Measurements from ENCODE around the gene ZP4.
A peak's percentile ranks its signal among the peaks of the same experiment; 100 is the strongest.
"Not testable (repeated sequence)": the region's sequence is repeated elsewhere in the genome, so short reads cannot be mapped to it uniquely, and the experiment has no call there.

The ZP4 gene

DNA sequence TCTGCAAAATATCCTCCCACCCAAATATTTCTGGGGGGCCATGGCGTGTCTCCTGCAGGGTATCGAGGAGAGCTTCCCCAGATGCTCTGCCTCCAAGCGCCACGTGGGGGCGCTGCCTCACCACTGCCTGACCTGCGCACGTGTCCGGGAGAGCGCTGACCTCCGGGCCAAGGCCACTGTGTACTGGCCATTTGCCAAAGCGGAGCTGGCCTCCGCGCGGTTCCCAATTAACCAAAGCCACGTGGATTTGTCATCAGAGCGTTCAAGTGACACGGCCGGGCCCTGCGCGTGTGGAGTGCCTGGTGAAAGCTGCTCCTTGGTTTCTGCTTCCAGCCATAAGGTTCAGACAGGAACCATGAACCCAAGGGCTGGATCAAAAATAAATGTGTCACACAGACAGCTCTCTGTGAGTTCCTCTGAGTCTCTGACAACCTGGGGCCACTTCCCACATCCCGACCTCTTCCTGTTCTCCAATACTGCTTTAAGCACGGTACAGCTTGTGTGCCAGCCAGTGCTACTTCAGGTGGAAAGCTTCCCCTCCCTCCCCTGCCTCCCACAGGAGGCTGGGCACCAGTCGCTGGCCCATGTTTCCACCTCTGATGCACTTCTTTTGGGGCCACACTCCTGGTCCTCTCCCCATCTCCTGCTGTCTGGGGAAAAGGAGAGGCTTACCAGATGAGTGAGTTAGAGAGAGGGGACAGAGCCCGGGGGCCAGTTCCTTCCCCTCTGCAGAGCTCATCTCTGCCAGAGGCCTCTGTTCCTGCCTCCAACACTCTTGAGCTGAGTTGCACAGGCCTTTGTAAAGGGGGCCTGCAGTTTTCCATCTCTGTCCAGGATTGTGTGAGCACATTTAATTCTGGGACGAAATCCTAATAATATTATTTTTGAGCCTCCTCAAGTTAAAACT, 26.1 kb downstream of the ZP4 start:
- DNase-seq (peak; percentile 29), ATAC-seq (no peak)
- Mint-ChIP-seq H3K36me3 (ENCODE audit: low read depth) (no peaks in the 10 kb centered on the region), H3K27me3 (peaks cover 6% of the 10 kb centered on the region), H3K4me3 (no peak overlapping the region), H3K4me1 (no peaks in the 10 kb centered on the region), H3K9me3 (no peaks in the 10 kb centered on the region), H3K27ac (no peak overlapping the region)

DNA sequence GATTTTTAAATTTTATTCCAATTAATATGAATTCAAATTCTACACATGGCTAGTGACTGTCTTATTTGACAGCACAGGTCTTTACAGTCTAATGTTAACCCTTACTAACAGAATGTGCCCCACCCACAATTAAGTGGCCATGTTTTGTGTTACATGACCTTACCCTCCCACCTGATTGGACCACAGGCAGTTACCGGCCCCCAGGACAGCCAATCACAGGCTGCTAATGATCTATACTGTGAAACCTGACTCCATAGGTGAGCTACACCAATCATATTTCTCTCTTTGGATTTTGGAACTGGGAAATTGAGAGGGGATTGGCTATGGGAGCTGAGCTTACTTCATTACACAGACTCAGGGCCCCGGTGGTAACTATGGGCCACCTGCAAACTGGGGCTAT, 27.5 kb downstream of the ZP4 start:
- Mint-ChIP-seq H3K4me1 (no peaks in the 10 kb centered on the region), H3K9me3 (no peaks in the 10 kb centered on the region), H3K27me3 (peaks cover 6% of the 10 kb centered on the region), H3K4me3 (no peak overlapping the region), H3K27ac (no peak overlapping the region), H3K36me3 (ENCODE audit: low read depth) (no peaks in the 10 kb centered on the region)
- DNase-seq = no peak
- no peak for ATAC-seq

DNA sequence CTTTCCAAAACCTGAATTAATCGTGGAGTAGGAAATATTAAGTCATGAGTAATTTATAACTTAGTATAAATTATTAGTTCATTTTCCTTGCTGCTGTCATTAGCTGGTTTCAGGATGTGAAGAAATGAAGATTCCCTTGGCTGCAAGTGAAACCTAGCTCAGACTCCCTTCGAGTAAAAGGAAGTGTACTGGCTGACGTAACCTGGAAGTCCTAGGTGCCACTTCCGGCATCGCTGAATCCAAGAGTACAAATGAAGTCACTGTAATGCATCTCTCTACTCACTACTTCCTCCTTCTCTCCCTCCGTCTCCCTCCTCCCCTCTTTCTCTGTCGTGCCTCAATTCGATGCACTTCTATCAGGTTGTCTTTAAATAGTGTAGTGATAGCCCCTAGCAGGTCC, 28.8 kb downstream of the ZP4 start:
- Mint-ChIP-seq H3K4me1 (no peaks in the 10 kb centered on the region), H3K4me3 (no peak overlapping the region), H3K9me3 (no peaks in the 10 kb centered on the region), H3K36me3 (ENCODE audit: low read depth) (no peaks in the 10 kb centered on the region), H3K27me3 (peaks cover 6% of the 10 kb centered on the region), H3K27ac (no peak overlapping the region)
- DNase-seq (no peak), ATAC-seq (no peak)

DNA sequence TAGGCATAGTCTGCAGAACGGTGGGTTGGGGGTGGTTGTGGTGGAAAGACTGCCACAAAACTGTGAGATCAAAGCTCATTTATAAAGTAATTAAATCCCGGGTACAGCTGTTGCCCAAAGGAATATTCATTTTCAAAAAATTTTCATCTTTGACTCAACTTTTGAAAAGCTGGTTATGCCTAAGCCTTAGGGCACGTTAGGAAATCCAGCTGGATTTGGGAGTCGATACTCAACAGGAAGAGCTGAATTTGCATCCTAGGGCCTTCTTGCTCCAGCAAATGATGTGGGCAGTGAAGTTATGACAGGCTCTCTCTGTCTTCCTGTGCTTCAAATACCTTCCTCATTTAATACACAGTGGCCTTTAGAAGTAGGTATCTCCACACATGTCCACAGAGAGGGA, 31.7 kb downstream of the ZP4 start:
- Mint-ChIP-seq H3K4me3 (no peak overlapping the region), H3K27me3 (peaks cover 1% of the 10 kb centered on the region), H3K4me1 (no peaks in the 10 kb centered on the region), H3K36me3 (ENCODE audit: low read depth) (no peaks in the 10 kb centered on the region), H3K9me3 (no peaks in the 10 kb centered on the region), H3K27ac (no peak overlapping the region)
- DNase-seq (no peak), ATAC-seq (no peak)

DNA sequence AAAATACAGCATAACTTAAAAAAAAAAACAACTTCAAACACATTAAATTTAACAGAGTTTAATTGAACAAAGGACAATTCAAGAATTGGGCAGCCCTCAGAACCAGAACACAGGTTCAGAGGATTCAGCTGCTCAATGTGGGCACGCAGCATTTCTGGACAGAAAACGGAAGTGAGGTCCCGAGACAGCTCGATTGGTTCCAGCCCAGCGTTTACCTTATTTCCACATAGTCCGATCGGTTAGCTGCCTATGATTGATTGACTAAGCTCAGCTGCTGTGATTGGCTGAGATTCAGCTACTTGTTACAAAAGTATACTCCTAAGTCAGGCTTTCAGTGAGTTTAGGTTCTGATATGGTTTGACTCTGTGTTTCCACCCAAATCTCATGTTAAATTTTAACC, 33.3 kb downstream of the ZP4 start:
- H3K36me3 Mint-ChIP-seq (ENCODE audit: low read depth) = no peaks in the 10 kb centered on the region
- H3K27ac Mint-ChIP-seq = no peak overlapping the region
- ATAC-seq (no peak), DNase-seq (no peak)
- H3K27me3 Mint-ChIP-seq = peaks cover 1% of the 10 kb centered on the region
- H3K4me1 Mint-ChIP-seq = no peaks in the 10 kb centered on the region
- no peaks in the 10 kb centered on the region for H3K9me3 Mint-ChIP-seq
- no peak overlapping the region for H3K4me3 Mint-ChIP-seq

DNA sequence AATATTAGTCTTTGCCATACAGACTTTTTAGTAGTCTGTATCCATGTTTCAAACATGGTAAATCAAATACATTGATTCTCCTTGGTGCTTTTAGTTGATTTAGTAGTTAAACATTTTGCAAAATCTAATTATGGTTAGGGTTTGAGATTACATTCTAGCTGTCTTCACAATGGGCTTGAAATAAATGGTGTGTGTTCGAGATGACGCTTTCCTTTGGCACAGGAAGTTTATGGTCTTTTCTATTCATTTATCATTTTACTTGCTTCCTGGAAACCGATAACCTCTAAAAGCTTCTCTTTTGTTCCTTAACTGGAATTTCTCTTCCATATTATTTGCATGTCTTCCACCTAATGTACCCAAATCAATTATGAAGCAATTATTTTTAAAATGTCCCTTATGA, 38.4 kb downstream of the ZP4 start:
- DNase-seq (no peak), ATAC-seq (no peak)
- Mint-ChIP-seq H3K9me3 (peaks cover 5% of the 10 kb centered on the region), H3K27ac (no peak overlapping the region), H3K4me1 (no peaks in the 10 kb centered on the region), H3K4me3 (no peak overlapping the region), H3K27me3 (no peaks in the 10 kb centered on the region), H3K36me3 (ENCODE audit: low read depth) (no peaks in the 10 kb centered on the region)

DNA sequence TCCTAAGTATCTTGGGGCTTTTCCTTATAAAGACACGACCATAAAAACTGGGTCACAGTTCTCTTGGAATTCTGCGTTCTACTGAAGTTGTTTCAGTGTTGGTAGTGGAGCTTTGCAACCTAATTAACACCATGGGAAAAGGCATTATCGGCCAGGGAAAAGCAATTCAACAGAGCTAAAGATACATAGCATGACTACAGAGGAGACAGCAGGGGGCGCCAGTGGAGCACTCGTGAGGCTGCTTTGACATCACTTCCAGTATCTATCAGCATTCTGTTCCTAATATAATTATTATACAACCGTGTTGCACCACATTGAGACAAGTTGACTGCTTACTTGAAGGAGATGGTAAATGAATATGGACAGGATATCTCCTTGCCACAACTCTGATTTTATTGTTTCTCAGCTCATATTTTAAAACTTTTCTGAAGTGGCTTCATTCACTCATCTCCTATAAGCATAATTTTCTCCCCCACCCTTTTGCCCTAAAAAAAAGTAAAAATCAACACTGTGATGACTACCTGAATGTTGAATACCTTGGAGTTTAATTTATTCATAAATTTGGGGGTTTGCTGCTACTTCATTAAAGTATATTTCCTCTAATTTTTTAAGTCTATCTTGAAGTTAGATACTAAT, 39.4 kb downstream of the ZP4 start:
- no peaks in the 10 kb centered on the region for H3K27me3 Mint-ChIP-seq
- H3K27ac Mint-ChIP-seq = no peak overlapping the region
- no peaks in the 10 kb centered on the region for H3K36me3 Mint-ChIP-seq (ENCODE audit: low read depth)
- H3K9me3 Mint-ChIP-seq = peaks cover 9% of the 10 kb centered on the region
- ATAC-seq (no peak), DNase-seq (peak; percentile 36)
- H3K4me1 Mint-ChIP-seq = no peaks in the 10 kb centered on the region
- no peak overlapping the region for H3K4me3 Mint-ChIP-seq

DNA sequence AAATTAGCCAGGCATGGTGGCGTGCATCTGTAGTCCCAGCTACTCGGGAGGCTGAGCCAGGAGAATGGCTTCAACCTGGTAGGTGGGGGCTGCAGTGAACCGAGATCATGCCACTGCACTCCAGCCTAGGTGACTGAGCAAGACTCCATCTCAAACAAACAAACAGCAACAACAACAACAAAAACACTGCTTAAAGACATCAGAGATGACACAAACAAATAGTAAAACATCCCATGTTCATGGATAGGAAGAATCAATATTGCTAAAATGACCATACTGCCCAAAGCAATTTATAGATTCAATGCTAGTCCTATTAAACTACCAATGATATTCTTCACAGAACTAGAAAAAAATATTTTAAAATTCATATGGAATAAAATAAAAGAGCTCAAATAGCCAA, 47.2 kb downstream of the ZP4 start:
- H3K27ac Mint-ChIP-seq; DNase-seq; H3K36me3 Mint-ChIP-seq (ENCODE audit: low read depth); H3K9me3 Mint-ChIP-seq; H3K4me1 Mint-ChIP-seq; H3K4me3 Mint-ChIP-seq; ATAC-seq; H3K27me3 Mint-ChIP-seq: not testable (repeated sequence)

DNA sequence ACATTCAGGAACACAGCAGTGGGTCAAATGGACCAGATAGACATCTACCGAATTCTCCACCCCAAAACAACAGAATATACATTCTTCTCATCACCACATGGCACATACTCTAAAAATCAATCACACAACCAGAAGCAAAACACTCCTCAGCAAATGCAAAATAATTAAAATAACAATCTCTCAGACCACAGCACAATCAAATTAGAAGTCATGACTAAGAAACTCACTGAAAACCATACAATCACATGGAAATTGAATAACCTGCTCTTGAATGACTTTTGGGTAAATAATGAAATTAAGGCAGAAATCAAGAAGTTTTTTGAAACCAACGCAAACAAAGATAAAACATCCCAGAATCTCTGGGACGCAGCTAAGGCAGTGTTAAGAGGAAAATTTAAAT, 49.2 kb downstream of the ZP4 start:
- H3K9me3 Mint-ChIP-seq = no peaks in the 10 kb centered on the region
- no peaks in the 10 kb centered on the region for H3K4me1 Mint-ChIP-seq
- H3K4me3 Mint-ChIP-seq = no peak overlapping the region

DNA sequence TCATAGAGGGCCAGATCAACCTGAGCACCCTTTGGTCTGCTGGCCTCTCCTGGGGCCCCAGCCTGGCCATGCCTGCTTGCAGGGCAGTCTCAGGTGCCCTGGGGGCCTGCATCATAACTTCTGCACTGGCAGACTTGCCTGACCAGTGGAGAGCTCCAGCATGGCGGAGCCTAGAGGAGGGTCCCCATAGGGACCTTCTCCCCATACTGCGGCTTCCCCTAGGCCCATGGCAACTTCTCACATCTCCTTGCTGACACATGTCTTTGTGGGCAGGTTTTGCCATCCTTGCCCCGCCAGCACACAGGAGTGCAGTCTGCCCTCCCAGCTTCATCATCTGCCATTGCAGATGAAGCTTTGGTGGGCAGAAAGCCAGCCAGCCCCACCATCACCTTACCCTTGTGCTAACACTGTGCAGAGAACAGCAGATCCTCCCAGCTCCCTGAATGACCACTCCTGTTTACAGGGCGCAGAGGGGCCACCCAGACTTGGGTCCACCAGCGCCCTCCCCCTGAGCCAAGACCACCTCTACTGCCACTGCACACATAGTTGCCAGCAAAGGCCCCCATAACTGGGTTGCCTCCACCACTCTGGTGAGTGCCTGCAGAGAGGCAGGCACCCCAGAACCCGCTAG, 51.7 kb downstream of the ZP4 start:
- no peaks in the 10 kb centered on the region for H3K36me3 Mint-ChIP-seq (ENCODE audit: low read depth)
- no peak overlapping the region for H3K27ac Mint-ChIP-seq
- H3K9me3 Mint-ChIP-seq = no peaks in the 10 kb centered on the region
- ATAC-seq = no peak
- no peak overlapping the region for H3K4me3 Mint-ChIP-seq
- DNase-seq = no peak
- no peaks in the 10 kb centered on the region for H3K4me1 Mint-ChIP-seq
- H3K27me3 Mint-ChIP-seq = no peaks in the 10 kb centered on the region

More for the DNA sequence above, 49.2 kb downstream of the ZP4 start:
- no peak for DNase-seq
- Mint-ChIP-seq H3K36me3 (ENCODE audit: low read depth) (no peaks in the 10 kb centered on the region), H3K27me3 (no peaks in the 10 kb centered on the region), H3K27ac (no peak overlapping the region)
- ATAC-seq = no peak

DNA sequence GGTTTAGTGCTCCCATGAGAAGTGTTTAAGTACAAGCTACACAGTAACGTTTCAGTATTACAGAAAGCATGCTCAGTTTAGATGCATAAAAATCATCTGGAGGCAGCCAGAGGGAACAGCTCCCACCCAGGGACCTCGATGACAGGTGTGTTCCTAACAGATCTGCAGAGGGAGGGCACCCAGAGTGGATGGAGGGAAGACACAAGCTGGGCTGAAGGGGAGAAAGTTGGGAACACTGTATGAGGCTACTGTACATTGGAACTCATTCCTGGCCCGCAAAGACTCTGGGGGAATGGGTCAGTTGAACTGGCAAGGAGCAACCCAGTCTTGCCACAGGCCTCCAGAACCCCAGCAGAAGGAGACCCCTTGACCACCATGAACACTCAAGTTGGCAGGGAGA, 52.4 kb downstream of the ZP4 start:
- Mint-ChIP-seq H3K4me1 (no peaks in the 10 kb centered on the region), H3K27me3 (no peaks in the 10 kb centered on the region), H3K27ac (no peak overlapping the region), H3K9me3 (no peaks in the 10 kb centered on the region), H3K4me3 (no peak overlapping the region), H3K36me3 (ENCODE audit: low read depth) (no peaks in the 10 kb centered on the region)
- DNase-seq = no peak
- no peak for ATAC-seq

DNA sequence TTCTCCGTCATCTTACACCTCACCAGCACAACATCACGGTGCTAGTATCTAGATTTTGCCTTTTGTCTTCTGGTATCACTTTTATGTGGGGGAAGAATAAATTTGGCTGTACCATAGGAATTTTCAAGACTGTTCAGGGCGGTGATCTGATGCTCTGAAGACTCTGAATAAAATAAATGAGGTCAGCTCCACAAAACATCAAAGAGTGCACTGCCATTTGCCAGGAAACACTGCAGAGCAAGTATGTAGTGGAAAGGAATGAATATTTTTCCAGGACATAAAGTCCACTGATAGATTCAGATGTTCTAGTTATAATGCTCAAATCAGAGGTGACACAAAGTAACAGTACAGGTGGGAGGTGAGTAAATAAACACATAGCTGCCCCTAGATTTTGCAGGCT, 56.3 kb downstream of the ZP4 start:
- no peak for ATAC-seq
- Mint-ChIP-seq H3K27ac (no peak overlapping the region), H3K4me1 (no peaks in the 10 kb centered on the region), H3K36me3 (ENCODE audit: low read depth) (no peaks in the 10 kb centered on the region), H3K4me3 (no peak overlapping the region), H3K27me3 (no peaks in the 10 kb centered on the region), H3K9me3 (no peaks in the 10 kb centered on the region)
- no peak for DNase-seq

DNA sequence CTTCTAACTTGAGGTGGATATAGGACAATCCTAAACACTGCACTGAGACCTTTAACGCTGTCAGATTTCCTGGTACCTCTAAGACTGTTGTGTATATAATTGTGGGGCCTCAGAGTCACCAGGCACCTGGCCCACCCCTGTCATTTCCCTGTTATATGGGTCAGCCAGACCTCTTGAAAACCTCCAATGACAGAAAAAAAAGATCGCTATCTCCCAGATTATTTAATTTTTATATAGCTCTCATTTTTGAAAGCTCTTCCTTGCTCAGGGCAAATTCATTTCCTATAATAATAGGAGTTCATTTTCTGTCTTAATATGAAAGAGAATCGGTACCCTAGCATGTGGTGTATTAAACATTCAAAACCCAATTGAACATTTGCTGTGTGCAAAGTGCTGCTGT, 56.7 kb downstream of the ZP4 start:
- no peak overlapping the region for H3K27ac Mint-ChIP-seq
- DNase-seq (no peak), ATAC-seq (no peak)
- H3K9me3 Mint-ChIP-seq = no peaks in the 10 kb centered on the region
- no peaks in the 10 kb centered on the region for H3K36me3 Mint-ChIP-seq (ENCODE audit: low read depth)
- H3K4me1 Mint-ChIP-seq = no peaks in the 10 kb centered on the region
- H3K27me3 Mint-ChIP-seq = no peaks in the 10 kb centered on the region
- no peak overlapping the region for H3K4me3 Mint-ChIP-seq

DNA sequence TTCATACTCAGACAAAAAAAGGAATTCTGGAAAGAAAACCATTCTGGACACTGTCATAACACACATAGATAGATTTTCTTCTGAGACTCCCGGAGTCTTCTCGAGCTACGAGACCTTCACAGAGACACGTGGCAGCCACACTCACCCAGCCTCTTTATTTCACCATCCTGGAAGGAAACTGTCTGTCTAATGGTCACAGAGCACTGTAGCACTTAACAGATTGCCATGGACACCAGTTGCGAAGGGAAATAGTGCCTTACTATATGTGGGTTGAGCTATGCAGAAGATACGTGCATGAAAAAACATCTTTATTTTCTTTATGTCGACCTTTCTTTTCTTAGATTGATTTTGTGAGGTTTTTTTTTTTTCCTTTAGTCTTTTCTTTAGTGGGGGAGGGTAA, 57.9 kb downstream of the ZP4 start:
- Mint-ChIP-seq H3K27ac (no peak overlapping the region), H3K4me1 (no peaks in the 10 kb centered on the region), H3K27me3 (no peaks in the 10 kb centered on the region), H3K36me3 (ENCODE audit: low read depth) (no peaks in the 10 kb centered on the region), H3K9me3 (no peaks in the 10 kb centered on the region), H3K4me3 (no peak overlapping the region)
- ATAC-seq (no peak), DNase-seq (no peak)
